PC-9 (cell line): ENCODE measurements around the gene EVC2. TPM values are rescaled to one million over a fixed set of nuclear protein-coding genes. Genes with fewer than 3 reads are reported as not detected.

Experiments used
- BruUV-seq: library from RNA; stranded (reverse); fragments of 400-500 nt; replicated peaks from 2 replicates; lab custom pipeline; 2021; lab: Mats Ljungman, UMichigan
- CTCF ChIA-PET: fragments of 300-600 bp; sonication (Branson Sonifier 250); formaldehyde crosslinking; loops from one replicate; lab custom pipeline; 2022; ENCODE audit warnings: antibody characterized with exemption; lab: Charles Lee
- POLR2A ChIA-PET: fragments of 300-600 bp; sonication (Branson Sonifier 250); formaldehyde crosslinking; loops from one replicate; lab custom pipeline; 2022; ENCODE audit warnings: antibody characterized with exemption; ENCODE audit not compliant: unreplicated experiment; lab: Charles Lee
- DNase-seq, 2 experiments: peaks; one replicate each; pipeline versions ENCODE4 v3.0.0 to v3.0.0-alpha.2; 2015 to 2022; ENCODE audit warnings: mixed read lengths in 1 of 2
- H2AFZ ChIP-seq: fragments of 200-600 bp; sonication (generic); 2 replicates; pipeline ENCODE4 v1.8.1; 2017; ENCODE audit warnings: antibody characterized with exemption
- H3F3A ChIP-seq: fragments of 200-600 bp; sonication (generic); 2 replicates; pipeline ENCODE4 v1.8.1; 2017; ENCODE audit warnings: antibody characterized with exemption, mild to moderate bottlenecking, low read depth; ENCODE audit not compliant: insufficient read depth
- H3K27ac ChIP-seq: fragments of 200-600 bp; sonication (generic); 2 replicates; pipeline ENCODE4 v1.6.1; 2016; ENCODE audit warnings: mixed run types
- H3K27me3 ChIP-seq: fragments of 200-600 bp; sonication (generic); 2 replicates; pipeline ENCODE4 v1.6.1; 2016; ENCODE audit warnings: low read depth, mixed run types; ENCODE audit not compliant: insufficient read depth
- H3K36me3 ChIP-seq: fragments of 200-600 bp; sonication (generic); 2 replicates; pipeline ENCODE4 v1.6.1; 2016; ENCODE audit warnings: low read depth, mixed run types
- H3K4me1 ChIP-seq: fragments of 200-600 bp; sonication (generic); replicated peaks from 2 replicates; pipeline ENCODE4 v1.6.1; 2016; ENCODE audit warnings: mixed run types; ENCODE audit not compliant: insufficient read depth
- H3K4me2 ChIP-seq: fragments of 200-600 bp; sonication (generic); 2 replicates; pipeline ENCODE4 v1.6.1; 2017; ENCODE audit warnings: mixed run types
- H3K4me3 ChIP-seq: fragments of 200-600 bp; sonication (generic); 2 replicates; pipeline ENCODE4 v1.6.1; 2016; ENCODE audit warnings: mixed run types
- H3K79me2 ChIP-seq: fragments of 200-600 bp; sonication (generic); 2 replicates; pipeline ENCODE4 v1.6.1; 2017; ENCODE audit warnings: low read depth, mixed run types
- H3K9me2 ChIP-seq: fragments of 200-600 bp; sonication (generic); 2 replicates; pipeline ENCODE4 v1.8.1; 2017; ENCODE audit warnings: mild to moderate bottlenecking; ENCODE audit not compliant: insufficient read depth
- H3K9me3 ChIP-seq: fragments of 200-600 bp; sonication (generic); 2 replicates; pipeline ENCODE4 v1.8.1; 2016; ENCODE audit warnings: low read depth; ENCODE audit not compliant: insufficient read depth
- H4K20me1 ChIP-seq: fragments of 200-600 bp; sonication (generic); 2 replicates; pipeline ENCODE4 v1.8.1; 2017; ENCODE audit not compliant: insufficient read depth
- CTCF ChIP-seq: fragments of 200-600 bp; sonication (generic); conservative IDR thresholded peaks from 2 replicates; pipeline ENCODE4 v1.6.1; 2017; ENCODE audit warnings: mixed run types, antibody characterized with exemption, mild to moderate bottlenecking, moderate library complexity
- EZH2 ChIP-seq: fragments of 200-600 bp; sonication (generic); IDR thresholded peaks from 2 replicates; pipeline ENCODE4 v1.8.0; 2017; ENCODE audit warnings: antibody characterized with exemption, low read depth
- intact Hi-C: fragments of 100-400 bp; cut with micrococcal nuclease; formaldehyde crosslinking; loops from one replicate; pipeline ENCODE4 v1.10.0; 2022; ENCODE audit not compliant: unreplicated experiment
- total RNA-seq: library from RNA; stranded (reverse); gene quantifications from 2 replicates; pipeline ENCODE4 v1.2.3, GENCODE V29; 2021

EVC2 gene
- total RNA-seq, 1 experiment from 2014 or later = 1.4 TPM

- TF ChIP-seq EZH2 (no peak), CTCF (no peak)
- no peak for DNase-seq
- ChIA-PET CTCF (no interaction called here), POLR2A (no interaction called here)
- no peaks in the 10 kb centered on the region for H3K36me3 ChIP-seq
- no peak overlapping the region for H2AFZ ChIP-seq
- H3K9me2 ChIP-seq = no peaks in the 10 kb centered on the region
- H3K4me1 ChIP-seq = no peaks in the 10 kb centered on the region
- H3K4me3 ChIP-seq = no peak overlapping the region
- H3K79me2 ChIP-seq = no peaks in the 10 kb centered on the region
- H4K20me1 ChIP-seq = no peaks in the 10 kb centered on the region
- no TSS peak for BruUV-seq
- H3K4me2 ChIP-seq = no peak overlapping the region
- H3K27ac ChIP-seq = no peak overlapping the region
- H3K9me3 ChIP-seq = no peaks in the 10 kb centered on the region
- H3K27me3 ChIP-seq = no peaks in the 10 kb centered on the region
- intact Hi-C loops = no loop called here
- no peaks in the 10 kb centered on the region for H3F3A ChIP-seq
Observed at GRCh38 chr4:5651089-5651488, 57.3 kb downstream of the EVC2 start.

GRCh38 chr4:5650040-5650439 is 58.3 kb downstream of the EVC2 start:
- DNase-seq = no peak
- H3K4me3 ChIP-seq = no peak overlapping the region

GRCh38 chr4:5647351-5647750 is 61.0 kb downstream of the EVC2 start:
- H3K9me3 ChIP-seq = no peaks in the 10 kb centered on the region
- TF ChIP-seq CTCF (no peak), EZH2 (no peak)
- no peak overlapping the region for H3K4me3 ChIP-seq
- H3K27ac ChIP-seq = no peak overlapping the region
- H3K9me2 ChIP-seq = no peaks in the 10 kb centered on the region
- no peaks in the 10 kb centered on the region for H3K27me3 ChIP-seq
- no TSS peak for BruUV-seq
- POLR2A ChIA-PET = interaction anchor here (0.6 kb wide), 1 partner anchor 68 kb away, joined by 3 read pairs; no protein-coding TSS in a partner anchor
- H4K20me1 ChIP-seq = no peaks in the 10 kb centered on the region
- H3F3A ChIP-seq = no peaks in the 10 kb centered on the region
- no peak overlapping the region for H3K4me2 ChIP-seq
- no peaks in the 10 kb centered on the region for H3K79me2 ChIP-seq
- no peak overlapping the region for H2AFZ ChIP-seq
- no peak for DNase-seq
- intact Hi-C loops = no loop called here
- no peaks in the 10 kb centered on the region for H3K36me3 ChIP-seq
- no peaks in the 10 kb centered on the region for H3K4me1 ChIP-seq
- CTCF ChIA-PET = no interaction called here

More at GRCh38 chr4:5650040-5650439, 58.3 kb downstream of the EVC2 start:
- H3K4me2 ChIP-seq = no peak overlapping the region
- no peaks in the 10 kb centered on the region for H3K9me2 ChIP-seq
- POLR2A ChIA-PET = no interaction called here
- no peaks in the 10 kb centered on the region for H3K4me1 ChIP-seq
- intact Hi-C loops = no loop called here
- no peaks in the 10 kb centered on the region for H3K36me3 ChIP-seq
- H3K27me3 ChIP-seq = no peaks in the 10 kb centered on the region
- no peaks in the 10 kb centered on the region for H3K79me2 ChIP-seq
- no peak overlapping the region for H2AFZ ChIP-seq
- no peak overlapping the region for H3K27ac ChIP-seq
- CTCF ChIA-PET = no interaction called here
- TF ChIP-seq CTCF (no peak), EZH2 (no peak)
- no peaks in the 10 kb centered on the region for H3K9me3 ChIP-seq
- no peaks in the 10 kb centered on the region for H3F3A ChIP-seq
- H4K20me1 ChIP-seq = no peaks in the 10 kb centered on the region
- BruUV-seq = no TSS peak
